Kidney (tissue), 14 donors: Measurements from ENCODE around the gene GTF2H4. TPM values are rescaled to one million over a fixed set of nuclear protein-coding genes. Genes with fewer than 3 reads are reported as not detected.

ENCODE experiments used
- DNase-seq, 5 donors: peaks; one replicate each; pipeline ENCODE4 v3.0.0-alpha.2; 2013 to 2020
- FAIRE-seq: peaks from 2 replicates; lab custom pipeline; 2012; peaks lifted over from hg19 to GRCh38; lab: Jason Lieb, UNC
- H3K27ac ChIP-seq, 2 donors: one replicate each; pipeline ENCODE4 v1.7.0; 2013; ENCODE audit warnings: low read depth in 2 of 2, low read length in 2 of 2, inconsistent platforms in 1 of 2
- H3K27me3 ChIP-seq: one replicate; pipeline ENCODE4 v1.7.1; 2013; ENCODE audit warnings: low read length, inconsistent platforms; ENCODE audit not compliant: control insufficient read depth, insufficient read depth
- H3K36me3 ChIP-seq, 3 donors: one replicate each; pipeline versions ENCODE4 v1.7.0 to v1.7.1; 2013; ENCODE audit warnings: low read length in 3 of 3, control low read depth in 1 of 3, inconsistent platforms in 1 of 3; ENCODE audit not compliant: insufficient read depth in 3 of 3, control insufficient read depth in 2 of 3
- H3K4me1 ChIP-seq, 3 donors: one replicate each; pipeline versions ENCODE4 v1.7.0 to v1.7.1; 2013; ENCODE audit warnings: low read length in 3 of 3, inconsistent platforms in 1 of 3, low read depth in 1 of 3; ENCODE audit not compliant: control insufficient read depth in 2 of 3, insufficient read depth in 2 of 3
- H3K4me3 ChIP-seq, 3 donors: one replicate each; pipeline versions ENCODE4 v1.7.0 to v1.8.1; 2013; ENCODE audit warnings: low read length in 3 of 3, control low read depth in 1 of 3, inconsistent platforms in 1 of 3
- H3K9ac ChIP-seq, 3 donors: one replicate each; pipeline versions ENCODE4 v1.7.0 to v1.7.1; 2013; ENCODE audit warnings: low read length in 3 of 3, control low read depth in 1 of 3, inconsistent platforms in 1 of 3
- H3K9me3 ChIP-seq, 3 donors: one replicate each; pipeline versions ENCODE4 v1.7.0 to v1.7.1; 2013; ENCODE audit warnings: low read length in 3 of 3, control low read depth in 1 of 3, inconsistent platforms in 1 of 3; ENCODE audit not compliant: control insufficient read depth in 2 of 3, insufficient read depth in 1 of 3
- CTCF ChIP-seq: IDR thresholded peaks from 3 replicates; pipeline ENCODE4 v1.5.1; 2012; ENCODE audit warnings: mild to moderate bottlenecking, moderate library complexity, borderline replicate concordance; ENCODE audit not compliant: insufficient read depth; ENCODE audit errors: extremely low read depth
- intact Hi-C: fragments of 100-400 bp; cut with DNase I; formaldehyde crosslinking; loops from one replicate; pipeline ENCODE4 v1.11.1; 2022
- polyA plus RNA-seq: library from polyadenylated mRNA; stranded (reverse); fragments of 350-450 nt; fragmentation: Illumina TruSeq; extraction: RNeasy Lipid Tissue Mini Kit (QIAGEN cat#74804); gene quantifications from one replicate; pipeline ENCODE4 v1.2.3, GENCODE V29; 2014; ENCODE audit warnings: low read depth, low replicate concordance; ENCODE audit not compliant: insufficient read depth
- total RNA-seq: library from RNA; stranded (reverse); fragmentation: NEBNext Ultra II Directional; extraction: Animal tissue kit (Norgen Biotek cat#: 25700); gene quantifications from one replicate; pipeline ENCODE4 v1.2.1, GENCODE V29; 2021
- donor health status: control.
- donor health status: control.
- donor health status: control.
- donor health status: control.
- donor health status: control.
- donor health status: DM: yes; HTN: yes; CAD: no.
- donor health status: Normal renal cell carcinoma (clear cell type).

Gene GTF2H4
- total and polyA plus RNA-seq, 2 donors from 2014 or later: 20.9 to 39.3 TPM

GRCh38 chr6:30876039-30876730, 31.8 kb upstream of the GTF2H4 start:
- no peak overlapping the region for H3K9ac ChIP-seq
- no peaks in the 10 kb centered on the region for H3K27me3 ChIP-seq
- intact Hi-C loops: loop anchor here (10.0 kb wide), 1 partner anchor 51 kb away; no protein-coding TSS in a partner anchor
- DNase-seq (no peak), FAIRE-seq (no peak)
- H3K36me3 ChIP-seq: no peaks in the 10 kb centered on the region
- peak overlapping the region in 1 of 2 donors; percentile 73 for H3K27ac ChIP-seq
- no peaks in the 10 kb centered on the region for H3K9me3 ChIP-seq
- H3K4me3 ChIP-seq: no peak overlapping the region
- TF ChIP-seq CTCF: no peak
- peaks cover 0 to 5% (median under 1%) of the 10 kb centered on the region in 3 donors for H3K4me1 ChIP-seq

GRCh38 chr6:30877419-30878262, 30.4 kb upstream of the GTF2H4 start:
- H3K4me1 ChIP-seq: peaks cover 9 to 16% (median 12%) of the 10 kb centered on the region in 3 donors
- no peaks in the 10 kb centered on the region for H3K36me3 ChIP-seq
- peak; percentile 93 for TF ChIP-seq CTCF
- no peak for FAIRE-seq
- DNase-seq: peak; percentile 91 to 96 (median 94)
- peak overlapping the region; percentile 58 to 81 for H3K27ac ChIP-seq
- peak overlapping the region; percentile 35 to 71 (median 57) for H3K4me3 ChIP-seq
- no peaks in the 10 kb centered on the region for H3K27me3 ChIP-seq
- intact Hi-C loops: loop anchor here (10.0 kb wide), 1 partner anchor 53 kb away; no protein-coding TSS in a partner anchor
- peak overlapping the region in 2 of 3 donors; percentile 66 to 86 for H3K9ac ChIP-seq
- H3K9me3 ChIP-seq: no peaks in the 10 kb centered on the region

- peak in 1 of 5 donors; percentile 41 for DNase-seq
- FAIRE-seq: no peak
- Histone ChIP-seq H3K27me3 (no peaks in the 10 kb centered on the region), H3K4me1 (peaks cover 9 to 25% (median 13%) of the 10 kb centered on the region in 3 donors), H3K4me3 (no peak overlapping the region), H3K9ac (no peak overlapping the region), H3K9me3 (no peaks in the 10 kb centered on the region), H3K27ac (no peak overlapping the region), H3K36me3 (no peaks in the 10 kb centered on the region)
- intact Hi-C loops: loop anchor here (10.0 kb wide), 2 partner anchors 55 to 145 kb away; no protein-coding TSS in a partner anchor
- TF ChIP-seq CTCF: no peak
These were observed 28.2 kb upstream of the GTF2H4 start for GRCh38 chr6:30879684-30880427.
